HCT116 (cell line): Measurements from ENCODE around the gene EPHX1. TPM values are rescaled to one million over a fixed set of nuclear protein-coding genes. Genes with fewer than 3 reads are reported as not detected.

Experiments used
- ATAC-seq: fragments of 200-7000 bp; cut with Tn5 transposase; 2 replicates; pipeline ENCODE4 v1.9.1; 2020; ENCODE audit warnings: mild to moderate bottlenecking, moderate library complexity
- BruUV-seq: library from RNA; stranded (reverse); fragments of 400-500 nt; replicated peaks from 2 replicates; lab custom pipeline; 2021; lab: Mats Ljungman, UMichigan
- CTCF ChIA-PET: fragments of 300-600 bp; sonication (Branson Sonifier 250); formaldehyde crosslinking; loops from one replicate; lab custom pipeline; 2021; ENCODE audit warnings: antibody characterized with exemption; lab: Charles Lee
- POLR2A ChIA-PET: fragments of 300-600, 350-600 bp; sonication (Branson Sonifier 250); formaldehyde crosslinking; loops from one replicate; lab custom pipeline; 2021; ENCODE audit warnings: antibody characterized with exemption; lab: Charles Lee
- RAD21 ChIA-PET, 2 experiments: fragments of 300-600 bp; sonication (Branson Sonifier 250); formaldehyde crosslinking; loops; one replicate each; lab custom pipeline; 2023; ENCODE audit warnings: low total read pairs in 2 of 2; ENCODE audit not compliant: uncharacterized antibody in 2 of 2, unreplicated experiment in 2 of 2, low non-redundant PET in 1 of 2; lab: Charles Lee
- DNase-seq: peaks from one replicate; pipeline ENCODE4 v3.0.0-alpha.2; 2010; ENCODE audit warnings: low read depth, low spot score
- H2AFZ ChIP-seq: fragments of 200-600 bp; shearing (Covaris generic), sonication (generic); 2 replicates; pipeline ENCODE4 v1.6.1; 2017; ENCODE audit warnings: low read depth, mixed run types, mixed read lengths, antibody characterized with exemption, low read length; ENCODE audit not compliant: poor library complexity, severe bottlenecking
- H3K27ac ChIP-seq: 2 replicates; pipeline ENCODE4 v1.5.1; 2012; ENCODE audit warnings: low read depth, low read length
- H3K27me3 ChIP-seq: fragments of 200-600 bp; sonication (generic); 2 replicates; pipeline ENCODE4 v1.6.1; 2016; ENCODE audit warnings: mixed run types, low read length, mixed read lengths; ENCODE audit not compliant: insufficient read depth
- H3K36me3 ChIP-seq, 2 experiments: fragments of 200-500 bp in 1 of 2; fragments of 200-600 bp in 1 of 2; sonication (Bioruptor generic) in 1 of 2; sonication (generic) in 1 of 2; 2 replicates each; pipeline versions ENCODE4 v1.5.1 to v1.6.1; 2014 to 2016; ENCODE audit warnings: low read length in 2 of 2, inconsistent platforms in 1 of 2, mixed read lengths in 1 of 2, mixed run types in 1 of 2; ENCODE audit not compliant: insufficient read depth in 2 of 2, control insufficient read depth in 1 of 2
- H3K4me1 ChIP-seq, 2 experiments: fragments of 200-600 bp in 1 of 2; sonication (generic) in 1 of 2; 2 replicates each; pipeline versions ENCODE4 v1.5.1 to v1.6.1; 2012 to 2017; ENCODE audit warnings: low read length in 2 of 2, inconsistent platforms in 1 of 2, mild to moderate bottlenecking in 1 of 2, mixed read lengths in 1 of 2, mixed run types in 1 of 2, moderate library complexity in 1 of 2; ENCODE audit not compliant: insufficient read depth in 2 of 2, control insufficient read depth in 1 of 2
- H3K4me2 ChIP-seq: fragments of 200-600 bp; sonication (generic); 2 replicates; pipeline ENCODE4 v1.6.1; 2017; ENCODE audit warnings: mixed run types, low read length, mixed read lengths
- H3K4me3 ChIP-seq, 2 experiments: fragments of 200-600 bp in 1 of 2; sonication (generic) in 1 of 2; replicated peaks in 1 of 2; 2 replicates each; pipeline ENCODE4 v1.5.1; 2011 to 2016; ENCODE audit warnings: low read length in 2 of 2, control low read depth in 1 of 2, low read depth in 1 of 2, mild to moderate bottlenecking in 1 of 2, mixed read lengths in 1 of 2, mixed run types in 1 of 2
- H3K79me2 ChIP-seq: fragments of 200-600 bp; sonication (generic); 2 replicates; pipeline ENCODE4 v1.6.1; 2017; ENCODE audit warnings: mild to moderate bottlenecking, mixed run types, low read length, moderate library complexity, mixed read lengths; ENCODE audit not compliant: insufficient read depth
- H3K9ac ChIP-seq: fragments of 200-600 bp; sonication (generic); 2 replicates; pipeline ENCODE4 v1.6.1; 2016; ENCODE audit warnings: low read length, mixed read lengths
- H3K9me2 ChIP-seq: fragments of 200-600 bp; sonication (generic), shearing (Covaris generic); 2 replicates; pipeline ENCODE4 v1.6.1; 2017; ENCODE audit warnings: mixed run types, mild to moderate bottlenecking, moderate library complexity; ENCODE audit not compliant: insufficient read depth
- H3K9me3 ChIP-seq, 2 experiments: fragments of 200-500 bp in 1 of 2; fragments of 200-600 bp in 1 of 2; sonication (Bioruptor generic) in 1 of 2; sonication (generic) in 1 of 2; 2 replicates each; pipeline ENCODE4 v1.6.1; 2014 to 2017; ENCODE audit warnings: low read length in 2 of 2, mixed read lengths in 2 of 2, inconsistent platforms in 1 of 2, low read depth in 1 of 2, mild to moderate bottlenecking in 1 of 2, mixed run types in 1 of 2, moderate library complexity in 1 of 2; ENCODE audit not compliant: control insufficient read depth in 1 of 2, insufficient read depth in 1 of 2
- H4K20me1 ChIP-seq: fragments of 200-600 bp; sonication (generic), shearing (Covaris generic); 2 replicates; pipeline ENCODE4 v1.6.1; 2017; ENCODE audit warnings: mixed run types, mild to moderate bottlenecking, moderate library complexity; ENCODE audit not compliant: insufficient read depth
- CBX3 ChIP-seq: IDR thresholded peaks from 2 replicates; pipeline ENCODE4 v1.6.1; 2012; ENCODE audit warnings: low read depth
- CEBPB ChIP-seq: IDR thresholded peaks from 2 replicates; pipeline ENCODE4 v1.6.1; 2012; ENCODE audit warnings: low read depth
- EGR1 ChIP-seq: IDR thresholded peaks from 2 replicates; pipeline ENCODE4 v1.6.1; 2012; ENCODE audit warnings: low read depth
- ELF1 ChIP-seq: IDR thresholded peaks from 2 replicates; pipeline ENCODE4 v1.6.1; 2012; ENCODE audit warnings: low read depth, borderline replicate concordance
- EZH2 ChIP-seq: fragments of 200-600 bp; sonication (generic); IDR thresholded peaks from 2 replicates; pipeline ENCODE4 v1.6.1; 2017; ENCODE audit warnings: antibody characterized with exemption, mixed run types
- EZH2phosphoT487 ChIP-seq: fragments of 200-600 bp; IDR thresholded peaks from 2 replicates; pipeline ENCODE4 v1.6.1; 2018; ENCODE audit warnings: antibody characterized with exemption, borderline replicate concordance
- FOSL1 ChIP-seq: IDR thresholded peaks from 2 replicates; pipeline ENCODE4 v1.6.1; 2012; ENCODE audit warnings: low read depth
- JUND ChIP-seq: IDR thresholded peaks from 2 replicates; pipeline ENCODE4 v1.6.1; 2012
- POLR2A ChIP-seq: IDR thresholded peaks from 2 replicates; pipeline ENCODE4 v1.7.0; 2011; ENCODE audit warnings: borderline replicate concordance; ENCODE audit not compliant: insufficient read depth, insufficient read length; ENCODE audit errors: extremely low read depth
- POLR2AphosphoS5 ChIP-seq: IDR thresholded peaks from 2 replicates; pipeline ENCODE4 v1.6.1; 2011; ENCODE audit warnings: mild to moderate bottlenecking, low read depth, low read length, moderate library complexity
- RAD21 ChIP-seq: IDR thresholded peaks from 2 replicates; pipeline ENCODE4 v1.6.1; 2012; ENCODE audit warnings: low read depth, mild to moderate bottlenecking
- SIN3A ChIP-seq: IDR thresholded peaks from 2 replicates; pipeline ENCODE4 v1.6.1; 2012; ENCODE audit warnings: low read depth
- SP1 ChIP-seq: IDR thresholded peaks from 2 replicates; pipeline ENCODE4 v1.6.1; 2012; ENCODE audit warnings: low read depth
- SRF ChIP-seq: IDR thresholded peaks from 2 replicates; pipeline ENCODE4 v1.6.1; 2012; ENCODE audit warnings: low read depth
- TCF7L2 ChIP-seq: IDR thresholded peaks from 2 replicates; pipeline ENCODE4 v1.7.0; 2011; ENCODE audit warnings: borderline replicate concordance, inconsistent platforms; ENCODE audit not compliant: insufficient read depth, insufficient read length; ENCODE audit errors: extremely low read depth
- ZNF274 ChIP-seq: fragments of 200-500 bp; sonication (Bioruptor generic); IDR thresholded peaks from 2 replicates; pipeline ENCODE4 v1.6.1; 2014; ENCODE audit warnings: mild to moderate bottlenecking, low read depth, low read length, inconsistent platforms
- intact Hi-C: fragments of 100-400 bp; cut with micrococcal nuclease; formaldehyde crosslinking; loops from 2 replicates; pipeline ENCODE4 v1.10.0; 2022
- total RNA-seq: library from RNA; stranded (reverse); gene quantifications from one replicate; pipeline ENCODE4 v1.2.1, GENCODE V29; 2021; ENCODE audit not compliant: unreplicated experiment
- TF ChIP-seq, protein P1 (sequence below), 3 experiments: fragments of 200-600 bp in 1 of 3; sonication (generic) in 1 of 3; IDR thresholded peaks in 2 of 3; conservative IDR thresholded peaks in 1 of 3; 2 replicates each; pipeline ENCODE4 v1.5.1; 2012 to 2017; ENCODE audit warnings: low read depth in 2 of 3, low read length in 2 of 3, antibody characterized with exemption in 1 of 3, borderline replicate concordance in 1 of 3, control low read depth in 1 of 3, mild to moderate bottlenecking in 1 of 3, mixed read lengths in 1 of 3, mixed run types in 1 of 3, moderate library complexity in 1 of 3; ENCODE audit not compliant: insufficient read depth in 1 of 3
- TF ChIP-seq, protein P2 (sequence below): IDR thresholded peaks from 2 replicates; pipeline ENCODE4 v1.6.1; 2012; ENCODE audit warnings: low read depth
- TF ChIP-seq, protein P3 (sequence below): IDR thresholded peaks from 2 replicates; pipeline ENCODE4 v1.6.1; 2012
- TF ChIP-seq, protein P4 (sequence below): IDR thresholded peaks from 2 replicates; pipeline ENCODE4 v1.6.1; 2012
- TF ChIP-seq, protein P5 (sequence below): IDR thresholded peaks from 2 replicates; pipeline ENCODE4 v1.6.1; 2011; ENCODE audit warnings: mild to moderate bottlenecking, low read length, moderate library complexity; ENCODE audit not compliant: insufficient replicate concordance; ENCODE audit errors: extremely low read depth

Gene EPHX1
- total RNA-seq, 1 experiment from 2014 or later, result 44.6 TPM

DNA sequence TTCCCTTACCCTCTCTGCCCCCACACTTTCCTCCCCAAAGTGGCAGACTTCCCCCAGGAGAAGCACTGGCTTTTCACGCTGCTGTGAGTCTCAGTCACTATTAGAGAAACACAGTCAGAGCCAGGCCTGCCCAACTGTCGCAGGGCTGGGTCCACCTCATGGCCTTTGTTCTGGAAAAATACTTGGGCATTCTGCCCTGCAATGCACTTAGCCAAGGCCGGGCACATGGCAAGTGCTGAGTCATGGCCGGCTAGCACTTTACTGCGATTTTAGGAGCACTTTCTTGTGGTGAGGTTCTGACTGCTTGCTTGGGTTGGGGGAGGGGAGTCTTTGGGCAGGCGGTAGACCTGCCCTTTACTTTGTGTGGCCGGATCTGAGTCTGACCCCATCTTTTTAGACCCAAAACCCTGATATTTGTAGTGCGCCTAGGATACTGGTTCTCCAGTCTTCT, 7.7 kb downstream of the EPHX1 start:
- Histone ChIP-seq H3K4me3 (peak overlapping the region in 1 of 2 experiments; percentile 6; a peak in 1 of 4 replicates), H3K79me2 (no peaks in the 10 kb centered on the region), H3K9me2 (no peaks in the 10 kb centered on the region), H2AFZ (no peak overlapping the region), H3K4me2 (peak overlapping the region; percentile 51), H3K9ac (peak overlapping the region; percentile 48), H3K27me3 (no peaks in the 10 kb centered on the region), H4K20me1 (no peaks in the 10 kb centered on the region), H3K27ac (peak overlapping the region; percentile 65), H3K36me3 (no peaks in the 10 kb centered on the region), H3K9me3 (no peaks in the 10 kb centered on the region), H3K4me1 (peaks cover 29 to 32% of the 10 kb centered on the region in 2 experiments)
- DNase-seq, result peak; percentile 63
- BruUV-seq, result no TSS peak
- ATAC-seq, result peak; percentile 73
- POLR2A ChIA-PET, result no interaction called here
- RAD21 ChIA-PET, result no interaction called here
- intact Hi-C loops, result no loop called here
- CTCF ChIA-PET, result no interaction called here
- TF ChIP-seq TCF7L2, result peak; percentile 88
- TF ChIP-seq, protein P1, sequence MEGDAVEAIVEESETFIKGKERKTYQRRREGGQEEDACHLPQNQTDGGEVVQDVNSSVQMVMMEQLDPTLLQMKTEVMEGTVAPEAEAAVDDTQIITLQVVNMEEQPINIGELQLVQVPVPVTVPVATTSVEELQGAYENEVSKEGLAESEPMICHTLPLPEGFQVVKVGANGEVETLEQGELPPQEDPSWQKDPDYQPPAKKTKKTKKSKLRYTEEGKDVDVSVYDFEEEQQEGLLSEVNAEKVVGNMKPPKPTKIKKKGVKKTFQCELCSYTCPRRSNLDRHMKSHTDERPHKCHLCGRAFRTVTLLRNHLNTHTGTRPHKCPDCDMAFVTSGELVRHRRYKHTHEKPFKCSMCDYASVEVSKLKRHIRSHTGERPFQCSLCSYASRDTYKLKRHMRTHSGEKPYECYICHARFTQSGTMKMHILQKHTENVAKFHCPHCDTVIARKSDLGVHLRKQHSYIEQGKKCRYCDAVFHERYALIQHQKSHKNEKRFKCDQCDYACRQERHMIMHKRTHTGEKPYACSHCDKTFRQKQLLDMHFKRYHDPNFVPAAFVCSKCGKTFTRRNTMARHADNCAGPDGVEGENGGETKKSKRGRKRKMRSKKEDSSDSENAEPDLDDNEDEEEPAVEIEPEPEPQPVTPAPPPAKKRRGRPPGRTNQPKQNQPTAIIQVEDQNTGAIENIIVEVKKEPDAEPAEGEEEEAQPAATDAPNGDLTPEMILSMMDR (IDR thresholded peaks at IDR 0.05 in 2 of 3, conservative IDR thresholded peaks at IDR 0.05 in 1 of 3; ENCODE audit: borderline replicate concordance in 1 of 3, insufficient read depth in 1 of 3, low read depth in 2 of 3, low read length in 2 of 3), result no peak
- TF ChIP-seq, protein P2, sequence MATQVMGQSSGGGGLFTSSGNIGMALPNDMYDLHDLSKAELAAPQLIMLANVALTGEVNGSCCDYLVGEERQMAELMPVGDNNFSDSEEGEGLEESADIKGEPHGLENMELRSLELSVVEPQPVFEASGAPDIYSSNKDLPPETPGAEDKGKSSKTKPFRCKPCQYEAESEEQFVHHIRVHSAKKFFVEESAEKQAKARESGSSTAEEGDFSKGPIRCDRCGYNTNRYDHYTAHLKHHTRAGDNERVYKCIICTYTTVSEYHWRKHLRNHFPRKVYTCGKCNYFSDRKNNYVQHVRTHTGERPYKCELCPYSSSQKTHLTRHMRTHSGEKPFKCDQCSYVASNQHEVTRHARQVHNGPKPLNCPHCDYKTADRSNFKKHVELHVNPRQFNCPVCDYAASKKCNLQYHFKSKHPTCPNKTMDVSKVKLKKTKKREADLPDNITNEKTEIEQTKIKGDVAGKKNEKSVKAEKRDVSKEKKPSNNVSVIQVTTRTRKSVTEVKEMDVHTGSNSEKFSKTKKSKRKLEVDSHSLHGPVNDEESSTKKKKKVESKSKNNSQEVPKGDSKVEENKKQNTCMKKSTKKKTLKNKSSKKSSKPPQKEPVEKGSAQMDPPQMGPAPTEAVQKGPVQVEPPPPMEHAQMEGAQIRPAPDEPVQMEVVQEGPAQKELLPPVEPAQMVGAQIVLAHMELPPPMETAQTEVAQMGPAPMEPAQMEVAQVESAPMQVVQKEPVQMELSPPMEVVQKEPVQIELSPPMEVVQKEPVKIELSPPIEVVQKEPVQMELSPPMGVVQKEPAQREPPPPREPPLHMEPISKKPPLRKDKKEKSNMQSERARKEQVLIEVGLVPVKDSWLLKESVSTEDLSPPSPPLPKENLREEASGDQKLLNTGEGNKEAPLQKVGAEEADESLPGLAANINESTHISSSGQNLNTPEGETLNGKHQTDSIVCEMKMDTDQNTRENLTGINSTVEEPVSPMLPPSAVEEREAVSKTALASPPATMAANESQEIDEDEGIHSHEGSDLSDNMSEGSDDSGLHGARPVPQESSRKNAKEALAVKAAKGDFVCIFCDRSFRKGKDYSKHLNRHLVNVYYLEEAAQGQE, result no peak
- TF ChIP-seq POLR2A, result no peak
- TF ChIP-seq, protein P3, sequence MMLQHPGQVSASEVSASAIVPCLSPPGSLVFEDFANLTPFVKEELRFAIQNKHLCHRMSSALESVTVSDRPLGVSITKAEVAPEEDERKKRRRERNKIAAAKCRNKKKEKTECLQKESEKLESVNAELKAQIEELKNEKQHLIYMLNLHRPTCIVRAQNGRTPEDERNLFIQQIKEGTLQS, result no peak
- no peak for TF ChIP-seq CEBPB
- TF ChIP-seq, protein P4, sequence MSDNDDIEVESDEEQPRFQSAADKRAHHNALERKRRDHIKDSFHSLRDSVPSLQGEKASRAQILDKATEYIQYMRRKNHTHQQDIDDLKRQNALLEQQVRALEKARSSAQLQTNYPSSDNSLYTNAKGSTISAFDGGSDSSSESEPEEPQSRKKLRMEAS, result peak; percentile 99
- no peak for TF ChIP-seq SIN3A
- TF ChIP-seq RAD21, result no peak
- TF ChIP-seq ZNF274, result no peak
- TF ChIP-seq SP1, result peak; percentile 78
- TF ChIP-seq SRF, result no peak
- peak; percentile 63 for TF ChIP-seq FOSL1
- peak; percentile 31; the same call in 1 of the 2 replicates for TF ChIP-seq POLR2AphosphoS5
- no peak for TF ChIP-seq ELF1
- peak; percentile 68 for TF ChIP-seq JUND
- TF ChIP-seq, protein P5, sequence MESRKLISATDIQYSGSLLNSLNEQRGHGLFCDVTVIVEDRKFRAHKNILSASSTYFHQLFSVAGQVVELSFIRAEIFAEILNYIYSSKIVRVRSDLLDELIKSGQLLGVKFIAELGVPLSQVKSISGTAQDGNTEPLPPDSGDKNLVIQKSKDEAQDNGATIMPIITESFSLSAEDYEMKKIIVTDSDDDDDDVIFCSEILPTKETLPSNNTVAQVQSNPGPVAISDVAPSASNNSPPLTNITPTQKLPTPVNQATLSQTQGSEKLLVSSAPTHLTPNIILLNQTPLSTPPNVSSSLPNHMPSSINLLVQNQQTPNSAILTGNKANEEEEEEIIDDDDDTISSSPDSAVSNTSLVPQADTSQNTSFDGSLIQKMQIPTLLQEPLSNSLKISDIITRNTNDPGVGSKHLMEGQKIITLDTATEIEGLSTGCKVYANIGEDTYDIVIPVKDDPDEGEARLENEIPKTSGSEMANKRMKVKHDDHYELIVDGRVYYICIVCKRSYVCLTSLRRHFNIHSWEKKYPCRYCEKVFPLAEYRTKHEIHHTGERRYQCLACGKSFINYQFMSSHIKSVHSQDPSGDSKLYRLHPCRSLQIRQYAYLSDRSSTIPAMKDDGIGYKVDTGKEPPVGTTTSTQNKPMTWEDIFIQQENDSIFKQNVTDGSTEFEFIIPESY, result no peak
- no peak for TF ChIP-seq EGR1
- TF ChIP-seq CBX3, result peak; percentile 69; the same call in 1 of the 2 replicates
- no peak for TF ChIP-seq EZH2phosphoT487
- TF ChIP-seq EZH2, result no peak
